Testis (tissue), 2 donors: ENCODE measurements around the gene UGT1A9.

Source experiments
- POLR2A ChIP-seq: fragments of 450-650 bp; IDR thresholded peaks from one replicate; pipeline ENCODE4 v1.6.1; 2017; ENCODE audit warnings: antibody characterized with exemption, mild to moderate bottlenecking, moderate library complexity
- TF ChIP-seq, protein P1 (sequence below), 3 experiments: fragments of 450-650 bp in 2 of 3; fragments of 200-600 bp in 1 of 3; sonication (generic) in 1 of 3; IDR thresholded peaks; one replicate each; pipeline ENCODE4 v1.5.1; 2016 to 2019; ENCODE audit warnings: antibody characterized with exemption in 3 of 3, mild to moderate bottlenecking in 2 of 3, moderate library complexity in 1 of 3

DNA sequence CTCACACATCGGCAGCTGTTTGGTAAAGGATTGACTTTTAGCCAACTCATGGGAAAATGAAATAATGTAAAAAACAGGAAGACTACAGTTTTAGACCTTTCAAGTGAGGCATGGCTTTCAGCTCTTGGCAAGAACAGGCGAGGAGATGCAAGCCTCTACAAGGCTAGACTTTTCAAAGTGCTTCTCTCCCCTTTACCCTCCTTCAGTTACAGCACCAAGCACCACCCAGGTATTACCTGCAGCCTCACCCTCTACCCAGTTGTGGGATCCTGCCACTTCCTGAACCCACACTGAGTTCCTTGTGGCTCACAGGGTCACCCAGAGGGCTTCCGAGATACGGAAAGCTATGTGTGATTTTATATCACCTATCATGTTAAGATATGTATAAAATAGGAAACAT lies 20.7 kb upstream of the UGT1A9 start:
- TF ChIP-seq, protein P1, sequence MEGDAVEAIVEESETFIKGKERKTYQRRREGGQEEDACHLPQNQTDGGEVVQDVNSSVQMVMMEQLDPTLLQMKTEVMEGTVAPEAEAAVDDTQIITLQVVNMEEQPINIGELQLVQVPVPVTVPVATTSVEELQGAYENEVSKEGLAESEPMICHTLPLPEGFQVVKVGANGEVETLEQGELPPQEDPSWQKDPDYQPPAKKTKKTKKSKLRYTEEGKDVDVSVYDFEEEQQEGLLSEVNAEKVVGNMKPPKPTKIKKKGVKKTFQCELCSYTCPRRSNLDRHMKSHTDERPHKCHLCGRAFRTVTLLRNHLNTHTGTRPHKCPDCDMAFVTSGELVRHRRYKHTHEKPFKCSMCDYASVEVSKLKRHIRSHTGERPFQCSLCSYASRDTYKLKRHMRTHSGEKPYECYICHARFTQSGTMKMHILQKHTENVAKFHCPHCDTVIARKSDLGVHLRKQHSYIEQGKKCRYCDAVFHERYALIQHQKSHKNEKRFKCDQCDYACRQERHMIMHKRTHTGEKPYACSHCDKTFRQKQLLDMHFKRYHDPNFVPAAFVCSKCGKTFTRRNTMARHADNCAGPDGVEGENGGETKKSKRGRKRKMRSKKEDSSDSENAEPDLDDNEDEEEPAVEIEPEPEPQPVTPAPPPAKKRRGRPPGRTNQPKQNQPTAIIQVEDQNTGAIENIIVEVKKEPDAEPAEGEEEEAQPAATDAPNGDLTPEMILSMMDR (IDR thresholded peaks at IDR 0.05), result no peak
- no peak for TF ChIP-seq POLR2A
